Fibroblast of skin of left biceps (primary cell): ENCODE results near the gene CEP112.

Source experiments
- DNase-seq, 2 experiments: peaks; one replicate each; pipeline ENCODE4 v3.0.0-alpha.2; 2013; ENCODE audit warnings: low read depth in 2 of 2

The CEP112 gene

GRCh38 chr17:65988451-65988850, 203.5 kb downstream of the CEP112 start:
- DNase-seq = no peak

GRCh38 chr17:65987988-65988387, 203.9 kb downstream of the CEP112 start:
- no peak for DNase-seq

GRCh38 chr17:65985571-65985970, 206.4 kb downstream of the CEP112 start:
- DNase-seq = no peak

- no peak for DNase-seq
Measured at GRCh38 chr17:65984299-65984698, 207.6 kb downstream of the CEP112 start.

- DNase-seq = peak; percentile 50 to 52
Measured at GRCh38 chr17:65978871-65979270, 213.1 kb downstream of the CEP112 start.

GRCh38 chr17:65977041-65977440, 214.9 kb downstream of the CEP112 start:
- no peak for DNase-seq

GRCh38 chr17:65975878-65976277, 216.1 kb downstream of the CEP112 start:
- no peak for DNase-seq

- DNase-seq = no peak
Measured at GRCh38 chr17:65973237-65973636, 218.7 kb downstream of the CEP112 start.

GRCh38 chr17:65967372-65967771, 224.6 kb downstream of the CEP112 start:
- no peak for DNase-seq

- DNase-seq = no peak
Measured at GRCh38 chr17:65966072-65966695, 225.7 kb downstream of the CEP112 start.

- no peak for DNase-seq
Measured at GRCh38 chr17:65963179-65963578, 228.8 kb downstream of the CEP112 start.

- DNase-seq = no peak
Measured at GRCh38 chr17:65959630-65960029, 232.3 kb downstream of the CEP112 start.

GRCh38 chr17:65956814-65957213, 235.1 kb downstream of the CEP112 start:
- DNase-seq = no peak

GRCh38 chr17:65954148-65954449, 237.8 kb downstream of the CEP112 start:
- DNase-seq = no peak

- DNase-seq = no peak
Measured at GRCh38 chr17:65953316-65954147, 238.4 kb downstream of the CEP112 start.

- no peak for DNase-seq
Measured at GRCh38 chr17:65952586-65952985, 239.3 kb downstream of the CEP112 start.

GRCh38 chr17:65952015-65952414, 239.9 kb downstream of the CEP112 start:
- no peak for DNase-seq

- DNase-seq = no peak
Measured at GRCh38 chr17:65947831-65948230, 244.1 kb downstream of the CEP112 start.

GRCh38 chr17:65942592-65942991, 249.3 kb downstream of the CEP112 start:
- no peak for DNase-seq

GRCh38 chr17:65941356-65941899, 250.5 kb downstream of the CEP112 start:
- DNase-seq = no peak

GRCh38 chr17:65936013-65936412, 255.9 kb downstream of the CEP112 start:
- no peak for DNase-seq

- no peak for DNase-seq
Measured at GRCh38 chr17:65933290-65933689, 258.6 kb downstream of the CEP112 start.
